ENCODE measurements around the gene NES. TPM values are rescaled to one million over a fixed set of nuclear protein-coding genes. Genes with fewer than 3 reads are reported as not detected.
A peak's percentile ranks its signal among the peaks of the same experiment; 100 is the strongest.

The NES gene, protein sequence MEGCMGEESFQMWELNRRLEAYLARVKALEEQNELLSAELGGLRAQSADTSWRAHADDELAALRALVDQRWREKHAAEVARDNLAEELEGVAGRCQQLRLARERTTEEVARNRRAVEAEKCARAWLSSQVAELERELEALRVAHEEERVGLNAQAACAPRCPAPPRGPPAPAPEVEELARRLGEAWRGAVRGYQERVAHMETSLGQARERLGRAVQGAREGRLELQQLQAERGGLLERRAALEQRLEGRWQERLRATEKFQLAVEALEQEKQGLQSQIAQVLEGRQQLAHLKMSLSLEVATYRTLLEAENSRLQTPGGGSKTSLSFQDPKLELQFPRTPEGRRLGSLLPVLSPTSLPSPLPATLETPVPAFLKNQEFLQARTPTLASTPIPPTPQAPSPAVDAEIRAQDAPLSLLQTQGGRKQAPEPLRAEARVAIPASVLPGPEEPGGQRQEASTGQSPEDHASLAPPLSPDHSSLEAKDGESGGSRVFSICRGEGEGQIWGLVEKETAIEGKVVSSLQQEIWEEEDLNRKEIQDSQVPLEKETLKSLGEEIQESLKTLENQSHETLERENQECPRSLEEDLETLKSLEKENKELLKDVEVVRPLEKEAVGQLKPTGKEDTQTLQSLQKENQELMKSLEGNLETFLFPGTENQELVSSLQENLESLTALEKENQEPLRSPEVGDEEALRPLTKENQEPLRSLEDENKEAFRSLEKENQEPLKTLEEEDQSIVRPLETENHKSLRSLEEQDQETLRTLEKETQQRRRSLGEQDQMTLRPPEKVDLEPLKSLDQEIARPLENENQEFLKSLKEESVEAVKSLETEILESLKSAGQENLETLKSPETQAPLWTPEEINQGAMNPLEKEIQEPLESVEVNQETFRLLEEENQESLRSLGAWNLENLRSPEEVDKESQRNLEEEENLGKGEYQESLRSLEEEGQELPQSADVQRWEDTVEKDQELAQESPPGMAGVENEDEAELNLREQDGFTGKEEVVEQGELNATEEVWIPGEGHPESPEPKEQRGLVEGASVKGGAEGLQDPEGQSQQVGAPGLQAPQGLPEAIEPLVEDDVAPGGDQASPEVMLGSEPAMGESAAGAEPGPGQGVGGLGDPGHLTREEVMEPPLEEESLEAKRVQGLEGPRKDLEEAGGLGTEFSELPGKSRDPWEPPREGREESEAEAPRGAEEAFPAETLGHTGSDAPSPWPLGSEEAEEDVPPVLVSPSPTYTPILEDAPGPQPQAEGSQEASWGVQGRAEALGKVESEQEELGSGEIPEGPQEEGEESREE (N-terminal part only)
- 7.9 and 13.8 TPM in 2 replicates for total RNA-seq
- 3.6 and 4.8 TPM in 2 replicates for polyA plus RNA-seq

DNA sequence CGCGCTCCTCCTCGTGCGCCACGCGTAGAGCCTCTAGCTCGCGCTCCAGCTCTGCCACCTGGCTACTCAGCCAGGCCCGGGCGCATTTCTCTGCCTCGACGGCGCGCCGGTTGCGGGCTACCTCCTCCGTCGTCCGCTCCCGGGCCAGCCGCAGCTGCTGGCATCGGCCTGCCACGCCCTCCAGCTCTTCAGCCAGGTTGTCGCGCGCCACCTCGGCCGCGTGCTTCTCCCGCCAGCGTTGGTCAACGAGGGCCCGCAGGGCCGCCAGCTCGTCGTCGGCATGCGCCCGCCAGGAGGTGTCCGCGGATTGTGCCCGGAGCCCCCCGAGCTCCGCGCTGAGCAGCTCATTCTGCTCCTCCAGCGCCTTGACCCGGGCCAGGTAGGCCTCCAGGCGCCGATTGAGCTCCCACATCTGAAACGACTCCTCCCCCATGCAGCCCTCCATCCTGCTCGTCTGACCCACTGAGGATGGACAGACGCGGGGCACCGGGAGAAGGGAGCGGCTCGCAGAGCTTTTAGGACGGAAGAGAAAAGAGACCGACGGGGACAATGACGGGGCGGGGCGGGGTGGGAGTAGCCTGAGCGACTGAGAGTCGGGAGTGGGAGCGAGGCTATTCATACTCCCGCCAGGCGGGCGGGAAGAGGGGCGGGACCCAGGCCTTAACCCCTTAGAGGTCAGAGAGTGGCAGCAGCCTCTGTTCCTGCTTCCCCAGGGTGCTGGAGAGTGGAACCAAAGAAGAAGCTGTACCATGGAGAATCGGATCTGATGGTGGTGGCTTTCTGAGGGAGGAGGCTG lies at the start of gene NES:
TSS of gene NES (minus strand) at position 588 of the 796 bp plus-strand sequence. CDS start at position 445, 143 bp downstream.
- peak within 1 kb of the TSS; percentile 47 for H3K27ac ChIP-seq
- peak within 1 kb of the TSS; percentile 36 for H3K4me3 ChIP-seq
- no peaks in the 10 kb centered on the region for H3K36me3 ChIP-seq (replicated peaks; ENCODE audit: insufficient read depth, low read depth)
- peak within 1 kb of the TSS; percentile 83 for H2AFZ ChIP-seq
- peaks cover 32% of the 10 kb centered on the region for H3K27me3 ChIP-seq
- WGBS (ENCODE audit: low lambda C conversion rate, missing lambda C conversion rate): 2% methylated on average over 58 of the region's 70 CpGs
- TF ChIP-seq, protein P1, sequence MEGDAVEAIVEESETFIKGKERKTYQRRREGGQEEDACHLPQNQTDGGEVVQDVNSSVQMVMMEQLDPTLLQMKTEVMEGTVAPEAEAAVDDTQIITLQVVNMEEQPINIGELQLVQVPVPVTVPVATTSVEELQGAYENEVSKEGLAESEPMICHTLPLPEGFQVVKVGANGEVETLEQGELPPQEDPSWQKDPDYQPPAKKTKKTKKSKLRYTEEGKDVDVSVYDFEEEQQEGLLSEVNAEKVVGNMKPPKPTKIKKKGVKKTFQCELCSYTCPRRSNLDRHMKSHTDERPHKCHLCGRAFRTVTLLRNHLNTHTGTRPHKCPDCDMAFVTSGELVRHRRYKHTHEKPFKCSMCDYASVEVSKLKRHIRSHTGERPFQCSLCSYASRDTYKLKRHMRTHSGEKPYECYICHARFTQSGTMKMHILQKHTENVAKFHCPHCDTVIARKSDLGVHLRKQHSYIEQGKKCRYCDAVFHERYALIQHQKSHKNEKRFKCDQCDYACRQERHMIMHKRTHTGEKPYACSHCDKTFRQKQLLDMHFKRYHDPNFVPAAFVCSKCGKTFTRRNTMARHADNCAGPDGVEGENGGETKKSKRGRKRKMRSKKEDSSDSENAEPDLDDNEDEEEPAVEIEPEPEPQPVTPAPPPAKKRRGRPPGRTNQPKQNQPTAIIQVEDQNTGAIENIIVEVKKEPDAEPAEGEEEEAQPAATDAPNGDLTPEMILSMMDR (IDR thresholded peaks at IDR 0.05; ENCODE audit: poor library complexity): no peak
- TF ChIP-seq EZH2phosphoT487 (IDR thresholded peaks at IDR 0.05; ENCODE audit: low read depth, severe bottlenecking, unreplicated experiment): no peak
- H3K9me2 ChIP-seq (replicated peaks; ENCODE audit: insufficient read depth): no peaks in the 10 kb centered on the region
- peak; percentile 68 for DNase-seq (ENCODE audit: low spot score)
- peaks cover 26% of the 10 kb centered on the region for H3K4me1 ChIP-seq (ENCODE audit: insufficient read depth)
- no peaks in the 10 kb centered on the region for H3K79me2 ChIP-seq
- H4K20me1 ChIP-seq (ENCODE audit: insufficient read depth, poor library complexity, severe bottlenecking): no peaks in the 10 kb centered on the region
- no peaks in the 10 kb centered on the region for H3K9me3 ChIP-seq (ENCODE audit: low read depth)
- peak within 1 kb of the TSS; percentile 91 for H3K4me2 ChIP-seq

DNA sequence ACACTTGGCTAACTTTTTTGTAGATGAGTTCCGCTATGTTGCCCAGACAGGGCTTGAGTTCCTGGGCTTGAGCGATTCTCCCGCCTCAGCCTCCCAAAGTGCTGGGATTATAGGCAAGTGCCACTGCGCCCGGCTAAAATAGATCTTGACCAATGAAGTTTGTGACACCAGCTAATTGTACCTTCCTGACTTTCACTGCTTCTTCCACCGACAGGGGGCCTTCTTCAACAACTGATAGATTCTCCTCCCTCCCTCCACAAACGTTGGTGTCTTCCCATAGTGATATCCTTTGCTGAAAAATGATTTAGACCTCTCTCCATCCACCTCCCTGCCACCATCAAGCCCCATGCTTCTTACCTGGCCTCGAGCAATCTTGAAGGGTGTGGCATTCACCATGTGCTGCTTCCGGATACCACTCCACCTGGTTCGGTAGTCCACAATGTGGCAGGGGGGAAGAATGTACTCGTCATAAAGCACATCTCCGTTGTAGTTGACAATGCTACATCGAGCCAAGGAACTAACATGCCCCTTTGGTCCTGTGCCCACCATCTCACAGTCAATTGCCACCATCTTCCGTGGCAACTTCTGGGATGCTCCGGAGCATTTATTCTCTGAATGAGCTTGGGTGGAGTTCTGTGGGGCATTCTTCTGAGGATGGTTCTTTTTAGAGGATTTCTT lies 49.5 kb upstream of the NES start:
- 57% methylated on average over 15 of the region's 15 CpGs for WGBS (ENCODE audit: low lambda C conversion rate, missing lambda C conversion rate)
- Histone ChIP-seq H3K79me2 (peaks cover 71% of the 10 kb centered on the region), H3K36me3 (replicated peaks; ENCODE audit: insufficient read depth, low read depth) (no peaks in the 10 kb centered on the region), H3K27ac (no peak overlapping the region), H3K4me1 (ENCODE audit: insufficient read depth) (peaks cover 35% of the 10 kb centered on the region), H3K9me3 (ENCODE audit: low read depth) (no peaks in the 10 kb centered on the region), H4K20me1 (ENCODE audit: insufficient read depth, poor library complexity, severe bottlenecking) (peaks cover 28% of the 10 kb centered on the region), H3K9me2 (replicated peaks; ENCODE audit: insufficient read depth) (no peaks in the 10 kb centered on the region), H3K27me3 (no peaks in the 10 kb centered on the region), H2AFZ (no peak overlapping the region), H3K4me2 (peak overlapping the region; percentile 89), H3K4me3 (peak overlapping the region; percentile 4)
- peak; percentile 77 for DNase-seq (ENCODE audit: low spot score)
- TF ChIP-seq, protein P1 (IDR thresholded peaks at IDR 0.05; ENCODE audit: poor library complexity): peak; percentile 63
- TF ChIP-seq EZH2 (IDR thresholded peaks at IDR 0.05; ENCODE audit: borderline replicate concordance): no peak
